COLO668 (cell line): ENCODE results near the gene VMAC.
A peak's percentile ranks its signal among the peaks of the same experiment; 100 is the strongest.

Experiments used
- DNase-seq: peaks from one replicate; lab custom pipeline; 2025; ENCODE audit not compliant: unreplicated experiment; lab: John Stamatoyannopoulos, UW

The VMAC gene

GRCh38 chr19:5903624-5904351, 884 bp upstream of the VMAC start, which contains the start of gene NDUFA11:
Gene NDUFA11 (minus strand): TSS chr19:5903790. CDS start chr19:5903708, 82 bp downstream.
- DNase-seq = peak; percentile 96

- DNase-seq = no peak
These were observed 574 bp downstream of the VMAC start for GRCh38 chr19:5905114-5905778.

GRCh38 chr19:5907241-5907640, 2.6 kb downstream of the VMAC start:
- no peak for DNase-seq

GRCh38 chr19:5908773-5909442, 4.2 kb downstream of the VMAC start:
- no peak for DNase-seq

GRCh38 chr19:5910638-5910907, 5.9 kb downstream of the VMAC start:
- no peak for DNase-seq

GRCh38 chr19:5911366-5911765, 6.7 kb downstream of the VMAC start:
- no peak for DNase-seq

GRCh38 chr19:5913739-5914357, 9.2 kb downstream of the VMAC start, which contains the start of gene CAPS:
Gene CAPS (plus strand): TSS chr19:5914254. CDS start chr19:5914407, 153 bp downstream.
- DNase-seq = no peak

GRCh38 chr19:5914358-5914774, 9.7 kb downstream of the VMAC start:
- no peak for DNase-seq

- no peak for DNase-seq
These were observed 10.5 kb downstream of the VMAC start for GRCh38 chr19:5914946-5915781.

- no peak for DNase-seq
These were observed 11.1 kb downstream of the VMAC start for GRCh38 chr19:5915782-5916165.

GRCh38 chr19:5916181-5916708, 11.6 kb downstream of the VMAC start:
- no peak for DNase-seq

- DNase-seq = no peak
These were observed 12.9 kb downstream of the VMAC start for GRCh38 chr19:5917431-5918107.

- no peak for DNase-seq
These were observed 13.9 kb downstream of the VMAC start for GRCh38 chr19:5918463-5919079.

- no peak for DNase-seq
These were observed 17.0 kb downstream of the VMAC start for GRCh38 chr19:5921516-5922160.

- DNase-seq = no peak
These were observed 17.5 kb downstream of the VMAC start for GRCh38 chr19:5922161-5922545.

GRCh38 chr19:5923356-5923755, 18.7 kb downstream of the VMAC start:
- no peak for DNase-seq

- no peak for DNase-seq
These were observed 21.3 kb downstream of the VMAC start for GRCh38 chr19:5925830-5926427.

GRCh38 chr19:5926641-5927440, 22.2 kb downstream of the VMAC start:
- no peak for DNase-seq
